ENCODE results near the gene ACSM4. TPM values are rescaled to one million over a fixed set of nuclear protein-coding genes. Genes with fewer than 3 reads are reported as not detected.

Gene ACSM4, protein sequence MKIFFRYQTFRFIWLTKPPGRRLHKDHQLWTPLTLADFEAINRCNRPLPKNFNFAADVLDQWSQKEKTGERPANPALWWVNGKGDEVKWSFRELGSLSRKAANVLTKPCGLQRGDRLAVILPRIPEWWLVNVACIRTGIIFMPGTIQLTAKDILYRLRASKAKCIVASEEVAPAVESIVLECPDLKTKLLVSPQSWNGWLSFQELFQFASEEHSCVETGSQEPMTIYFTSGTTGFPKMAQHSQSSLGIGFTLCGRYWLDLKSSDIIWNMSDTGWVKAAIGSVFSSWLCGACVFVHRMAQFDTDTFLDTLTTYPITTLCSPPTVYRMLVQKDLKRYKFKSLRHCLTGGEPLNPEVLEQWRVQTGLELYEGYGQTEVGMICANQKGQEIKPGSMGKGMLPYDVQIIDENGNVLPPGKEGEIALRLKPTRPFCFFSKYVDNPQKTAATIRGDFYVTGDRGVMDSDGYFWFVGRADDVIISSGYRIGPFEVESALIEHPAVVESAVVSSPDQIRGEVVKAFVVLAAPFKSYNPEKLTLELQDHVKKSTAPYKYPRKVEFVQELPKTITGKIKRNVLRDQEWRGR
- total RNA-seq (2021) (not detected in 3 replicates), Bru-seq, nascent RNA (not detected)
- long read RNA-seq, experiment 1: 0 reads
- long read RNA-seq, experiment 2: 0 reads
- long read RNA-seq, experiment 3: 0 reads

DNA sequence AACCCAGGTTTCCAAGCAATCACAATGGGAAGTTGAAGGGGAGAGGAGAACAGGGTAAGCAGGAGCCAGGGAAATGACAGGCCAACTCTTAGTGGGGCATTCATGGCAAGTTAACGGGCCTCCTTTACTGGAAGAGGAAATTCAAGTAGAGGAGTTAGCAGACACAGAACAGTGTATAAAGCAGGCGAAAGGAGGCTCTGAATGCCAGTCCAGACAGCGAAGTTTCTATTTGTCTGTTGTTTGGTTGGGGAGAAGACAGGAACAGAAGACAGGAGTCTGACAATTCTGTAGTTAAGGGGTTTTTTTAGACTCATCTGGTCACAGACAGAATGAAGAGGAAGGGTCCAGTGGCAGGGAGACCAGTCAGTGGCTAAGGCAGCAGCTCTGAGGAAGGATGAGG, at the start of gene ACSM4:
Gene ACSM4 (plus strand): TSS at position 301 of the 400 bp plus-strand sequence. CDS start 260 bp downstream, outside the sequence.
- no peak within 1 kb of the TSS for H3K27ac Mint-ChIP-seq
- ChIA-PET CTCF (no interaction called here), POLR2A (no interaction called here)
- no peaks in the 10 kb centered on the region for H3K36me3 Mint-ChIP-seq
- H3K9me3 Mint-ChIP-seq: 0 out of 2 replicates have a peak, but pooled peaks cover 3% of the 10 kb centered on the region
- no peaks in the 10 kb centered on the region for H3K27me3 Mint-ChIP-seq (ENCODE audit: low read depth)
- H3K4me3 Mint-ChIP-seq: no peak within 1 kb of the TSS
- DNase-seq (ENCODE audit: low spot score) (no peak), ATAC-seq (no peak)
- peaks cover 9% of the 10 kb centered on the region for H3K4me1 Mint-ChIP-seq
- TF ChIP-seq MXD4 (CRISPR knock-in tag; IDR thresholded peaks at IDR 0.05; ENCODE audit: borderline replicate concordance) (no peak), ZNF416 (CRISPR knock-in tag; IDR thresholded peaks at IDR 0.05) (no peak), HMGA2 (CRISPR knock-in tag; IDR thresholded peaks at IDR 0.05) (no peak), ZNF671 (CRISPR knock-in tag; IDR thresholded peaks at IDR 0.05) (no peak), RELA (CRISPR knock-in tag; IDR thresholded peaks at IDR 0.05; ENCODE audit: borderline replicate concordance) (no peak), NR3C1 (CRISPR knock-in tag; conservative IDR thresholded peaks at IDR 0.05; ENCODE audit: low read depth) (no peak), SMAD4 (CRISPR knock-in tag; IDR thresholded peaks at IDR 0.05) (no peak), TEAD4 (CRISPR knock-in tag; IDR thresholded peaks at IDR 0.05) (no peak), MYBL2 (CRISPR knock-in tag; IDR thresholded peaks at IDR 0.05) (no peak), PRRX2 (CRISPR knock-in tag; IDR thresholded peaks at IDR 0.05) (no peak), ZNF263 (CRISPR knock-in tag; IDR thresholded peaks at IDR 0.05; ENCODE audit: low read depth) (no peak)
- TF ChIP-seq, protein P1, sequence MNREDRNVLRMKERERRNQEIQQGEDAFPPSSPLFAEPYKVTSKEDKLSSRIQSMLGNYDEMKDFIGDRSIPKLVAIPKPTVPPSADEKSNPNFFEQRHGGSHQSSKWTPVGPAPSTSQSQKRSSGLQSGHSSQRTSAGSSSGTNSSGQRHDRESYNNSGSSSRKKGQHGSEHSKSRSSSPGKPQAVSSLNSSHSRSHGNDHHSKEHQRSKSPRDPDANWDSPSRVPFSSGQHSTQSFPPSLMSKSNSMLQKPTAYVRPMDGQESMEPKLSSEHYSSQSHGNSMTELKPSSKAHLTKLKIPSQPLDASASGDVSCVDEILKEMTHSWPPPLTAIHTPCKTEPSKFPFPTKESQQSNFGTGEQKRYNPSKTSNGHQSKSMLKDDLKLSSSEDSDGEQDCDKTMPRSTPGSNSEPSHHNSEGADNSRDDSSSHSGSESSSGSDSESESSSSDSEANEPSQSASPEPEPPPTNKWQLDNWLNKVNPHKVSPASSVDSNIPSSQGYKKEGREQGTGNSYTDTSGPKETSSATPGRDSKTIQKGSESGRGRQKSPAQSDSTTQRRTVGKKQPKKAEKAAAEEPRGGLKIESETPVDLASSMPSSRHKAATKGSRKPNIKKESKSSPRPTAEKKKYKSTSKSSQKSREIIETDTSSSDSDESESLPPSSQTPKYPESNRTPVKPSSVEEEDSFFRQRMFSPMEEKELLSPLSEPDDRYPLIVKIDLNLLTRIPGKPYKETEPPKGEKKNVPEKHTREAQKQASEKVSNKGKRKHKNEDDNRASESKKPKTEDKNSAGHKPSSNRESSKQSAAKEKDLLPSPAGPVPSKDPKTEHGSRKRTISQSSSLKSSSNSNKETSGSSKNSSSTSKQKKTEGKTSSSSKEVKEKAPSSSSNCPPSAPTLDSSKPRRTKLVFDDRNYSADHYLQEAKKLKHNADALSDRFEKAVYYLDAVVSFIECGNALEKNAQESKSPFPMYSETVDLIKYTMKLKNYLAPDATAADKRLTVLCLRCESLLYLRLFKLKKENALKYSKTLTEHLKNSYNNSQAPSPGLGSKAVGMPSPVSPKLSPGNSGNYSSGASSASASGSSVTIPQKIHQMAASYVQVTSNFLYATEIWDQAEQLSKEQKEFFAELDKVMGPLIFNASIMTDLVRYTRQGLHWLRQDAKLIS (CRISPR knock-in tag; IDR thresholded peaks at IDR 0.05; ENCODE audit: borderline replicate concordance): no peak
- TF ChIP-seq, protein P2, sequence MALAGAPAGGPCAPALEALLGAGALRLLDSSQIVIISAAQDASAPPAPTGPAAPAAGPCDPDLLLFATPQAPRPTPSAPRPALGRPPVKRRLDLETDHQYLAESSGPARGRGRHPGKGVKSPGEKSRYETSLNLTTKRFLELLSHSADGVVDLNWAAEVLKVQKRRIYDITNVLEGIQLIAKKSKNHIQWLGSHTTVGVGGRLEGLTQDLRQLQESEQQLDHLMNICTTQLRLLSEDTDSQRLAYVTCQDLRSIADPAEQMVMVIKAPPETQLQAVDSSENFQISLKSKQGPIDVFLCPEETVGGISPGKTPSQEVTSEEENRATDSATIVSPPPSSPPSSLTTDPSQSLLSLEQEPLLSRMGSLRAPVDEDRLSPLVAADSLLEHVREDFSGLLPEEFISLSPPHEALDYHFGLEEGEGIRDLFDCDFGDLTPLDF (CRISPR knock-in tag; IDR thresholded peaks at IDR 0.05): no peak
- TF ChIP-seq, protein P3, sequence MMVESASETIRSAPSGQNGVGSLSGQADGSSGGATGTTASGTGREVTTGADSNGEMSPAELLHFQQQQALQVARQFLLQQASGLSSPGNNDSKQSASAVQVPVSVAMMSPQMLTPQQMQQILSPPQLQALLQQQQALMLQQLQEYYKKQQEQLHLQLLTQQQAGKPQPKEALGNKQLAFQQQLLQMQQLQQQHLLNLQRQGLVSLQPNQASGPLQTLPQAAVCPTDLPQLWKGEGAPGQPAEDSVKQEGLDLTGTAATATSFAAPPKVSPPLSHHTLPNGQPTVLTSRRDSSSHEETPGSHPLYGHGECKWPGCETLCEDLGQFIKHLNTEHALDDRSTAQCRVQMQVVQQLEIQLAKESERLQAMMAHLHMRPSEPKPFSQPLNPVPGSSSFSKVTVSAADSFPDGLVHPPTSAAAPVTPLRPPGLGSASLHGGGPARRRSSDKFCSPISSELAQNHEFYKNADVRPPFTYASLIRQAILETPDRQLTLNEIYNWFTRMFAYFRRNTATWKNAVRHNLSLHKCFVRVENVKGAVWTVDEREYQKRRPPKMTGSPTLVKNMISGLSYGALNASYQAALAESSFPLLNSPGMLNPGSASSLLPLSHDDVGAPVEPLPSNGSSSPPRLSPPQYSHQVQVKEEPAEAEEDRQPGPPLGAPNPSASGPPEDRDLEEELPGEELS (CRISPR knock-in tag; IDR thresholded peaks at IDR 0.05): no peak
- TF ChIP-seq, protein P4, sequence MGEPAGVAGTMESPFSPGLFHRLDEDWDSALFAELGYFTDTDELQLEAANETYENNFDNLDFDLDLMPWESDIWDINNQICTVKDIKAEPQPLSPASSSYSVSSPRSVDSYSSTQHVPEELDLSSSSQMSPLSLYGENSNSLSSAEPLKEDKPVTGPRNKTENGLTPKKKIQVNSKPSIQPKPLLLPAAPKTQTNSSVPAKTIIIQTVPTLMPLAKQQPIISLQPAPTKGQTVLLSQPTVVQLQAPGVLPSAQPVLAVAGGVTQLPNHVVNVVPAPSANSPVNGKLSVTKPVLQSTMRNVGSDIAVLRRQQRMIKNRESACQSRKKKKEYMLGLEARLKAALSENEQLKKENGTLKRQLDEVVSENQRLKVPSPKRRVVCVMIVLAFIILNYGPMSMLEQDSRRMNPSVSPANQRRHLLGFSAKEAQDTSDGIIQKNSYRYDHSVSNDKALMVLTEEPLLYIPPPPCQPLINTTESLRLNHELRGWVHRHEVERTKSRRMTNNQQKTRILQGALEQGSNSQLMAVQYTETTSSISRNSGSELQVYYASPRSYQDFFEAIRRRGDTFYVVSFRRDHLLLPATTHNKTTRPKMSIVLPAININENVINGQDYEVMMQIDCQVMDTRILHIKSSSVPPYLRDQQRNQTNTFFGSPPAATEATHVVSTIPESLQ (CRISPR knock-in tag; IDR thresholded peaks at IDR 0.05): no peak
- TF ChIP-seq, protein P5, sequence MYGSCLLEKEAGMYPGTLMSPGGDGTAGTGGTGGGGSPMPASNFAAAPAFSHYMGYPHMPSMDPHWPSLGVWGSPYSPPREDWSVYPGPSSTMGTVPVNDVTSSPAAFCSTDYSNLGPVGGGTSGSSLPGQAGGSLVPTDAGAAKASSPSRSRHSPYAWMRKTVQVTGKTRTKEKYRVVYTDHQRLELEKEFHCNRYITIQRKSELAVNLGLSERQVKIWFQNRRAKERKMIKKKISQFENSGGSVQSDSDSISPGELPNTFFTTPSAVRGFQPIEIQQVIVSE (CRISPR knock-in tag; IDR thresholded peaks at IDR 0.05; ENCODE audit: borderline replicate concordance): no peak
- TF ChIP-seq, protein P6, sequence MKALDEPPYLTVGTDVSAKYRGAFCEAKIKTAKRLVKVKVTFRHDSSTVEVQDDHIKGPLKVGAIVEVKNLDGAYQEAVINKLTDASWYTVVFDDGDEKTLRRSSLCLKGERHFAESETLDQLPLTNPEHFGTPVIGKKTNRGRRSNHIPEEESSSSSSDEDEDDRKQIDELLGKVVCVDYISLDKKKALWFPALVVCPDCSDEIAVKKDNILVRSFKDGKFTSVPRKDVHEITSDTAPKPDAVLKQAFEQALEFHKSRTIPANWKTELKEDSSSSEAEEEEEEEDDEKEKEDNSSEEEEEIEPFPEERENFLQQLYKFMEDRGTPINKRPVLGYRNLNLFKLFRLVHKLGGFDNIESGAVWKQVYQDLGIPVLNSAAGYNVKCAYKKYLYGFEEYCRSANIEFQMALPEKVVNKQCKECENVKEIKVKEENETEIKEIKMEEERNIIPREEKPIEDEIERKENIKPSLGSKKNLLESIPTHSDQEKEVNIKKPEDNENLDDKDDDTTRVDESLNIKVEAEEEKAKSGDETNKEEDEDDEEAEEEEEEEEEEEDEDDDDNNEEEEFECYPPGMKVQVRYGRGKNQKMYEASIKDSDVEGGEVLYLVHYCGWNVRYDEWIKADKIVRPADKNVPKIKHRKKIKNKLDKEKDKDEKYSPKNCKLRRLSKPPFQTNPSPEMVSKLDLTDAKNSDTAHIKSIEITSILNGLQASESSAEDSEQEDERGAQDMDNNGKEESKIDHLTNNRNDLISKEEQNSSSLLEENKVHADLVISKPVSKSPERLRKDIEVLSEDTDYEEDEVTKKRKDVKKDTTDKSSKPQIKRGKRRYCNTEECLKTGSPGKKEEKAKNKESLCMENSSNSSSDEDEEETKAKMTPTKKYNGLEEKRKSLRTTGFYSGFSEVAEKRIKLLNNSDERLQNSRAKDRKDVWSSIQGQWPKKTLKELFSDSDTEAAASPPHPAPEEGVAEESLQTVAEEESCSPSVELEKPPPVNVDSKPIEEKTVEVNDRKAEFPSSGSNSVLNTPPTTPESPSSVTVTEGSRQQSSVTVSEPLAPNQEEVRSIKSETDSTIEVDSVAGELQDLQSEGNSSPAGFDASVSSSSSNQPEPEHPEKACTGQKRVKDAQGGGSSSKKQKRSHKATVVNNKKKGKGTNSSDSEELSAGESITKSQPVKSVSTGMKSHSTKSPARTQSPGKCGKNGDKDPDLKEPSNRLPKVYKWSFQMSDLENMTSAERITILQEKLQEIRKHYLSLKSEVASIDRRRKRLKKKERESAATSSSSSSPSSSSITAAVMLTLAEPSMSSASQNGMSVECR (CRISPR knock-in tag; IDR thresholded peaks at IDR 0.05; ENCODE audit: borderline replicate concordance): no peak
- TF ChIP-seq, protein P7, sequence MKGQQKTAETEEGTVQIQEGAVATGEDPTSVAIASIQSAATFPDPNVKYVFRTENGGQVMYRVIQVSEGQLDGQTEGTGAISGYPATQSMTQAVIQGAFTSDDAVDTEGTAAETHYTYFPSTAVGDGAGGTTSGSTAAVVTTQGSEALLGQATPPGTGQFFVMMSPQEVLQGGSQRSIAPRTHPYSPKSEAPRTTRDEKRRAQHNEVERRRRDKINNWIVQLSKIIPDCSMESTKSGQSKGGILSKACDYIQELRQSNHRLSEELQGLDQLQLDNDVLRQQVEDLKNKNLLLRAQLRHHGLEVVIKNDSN (CRISPR knock-in tag; IDR thresholded peaks at IDR 0.05): no peak

Data from WTC11 (cell line).